Astrocyte (in vitro differentiated cells and primary cell): ENCODE measurements around the gene RTN1. TPM values are rescaled to one million over a fixed set of nuclear protein-coding genes. Genes with fewer than 3 reads are reported as not detected.

Experiments used
- DNase-seq: peaks from one replicate; pipeline ENCODE4 v3.0.0-alpha.2; 2010; ENCODE audit warnings: low read depth
- FAIRE-seq: peaks from 2 replicates; lab custom pipeline; 2011; peaks lifted over from hg19 to GRCh38; lab: Jason Lieb, UNC
- H2AFZ ChIP-seq: 2 replicates; pipeline ENCODE4 v1.6.0; 2012; ENCODE audit warnings: low read depth, low read length, inconsistent platforms
- H3K27ac ChIP-seq: 2 replicates; pipeline ENCODE4 v1.5.1; 2011; ENCODE audit warnings: low read depth, low read length, inconsistent platforms
- H3K27me3 ChIP-seq: 2 replicates; pipeline ENCODE4 v1.6.0; 2011; ENCODE audit warnings: low read length, inconsistent platforms; ENCODE audit not compliant: insufficient read depth
- H3K36me3 ChIP-seq: 2 replicates; pipeline ENCODE4 v1.5.1; 2011; ENCODE audit warnings: low read length, inconsistent platforms; ENCODE audit not compliant: insufficient read depth
- H3K4me1 ChIP-seq: 2 replicates; pipeline ENCODE4 v1.5.1; 2011; ENCODE audit warnings: low read length, inconsistent platforms; ENCODE audit not compliant: insufficient read depth
- H3K4me2 ChIP-seq: 2 replicates; pipeline ENCODE4 v1.6.0; 2012; ENCODE audit warnings: low read length, inconsistent platforms
- H3K4me3 ChIP-seq: 2 replicates; pipeline ENCODE4 v1.5.1; 2011; ENCODE audit warnings: low read depth, mild to moderate bottlenecking, low read length, inconsistent platforms; ENCODE audit not compliant: insufficient read depth
- H3K79me2 ChIP-seq: 2 replicates; pipeline ENCODE4 v1.6.0; 2012; ENCODE audit warnings: mild to moderate bottlenecking, low read length, inconsistent platforms; ENCODE audit not compliant: insufficient read depth
- H3K9ac ChIP-seq: 2 replicates; pipeline ENCODE4 v1.6.0; 2012; ENCODE audit warnings: mild to moderate bottlenecking, low read length, inconsistent platforms
- H3K9me3 ChIP-seq: 2 replicates; pipeline ENCODE4 v1.5.1; 2012; ENCODE audit warnings: low read depth, mild to moderate bottlenecking, low read length, inconsistent platforms; ENCODE audit not compliant: insufficient read depth
- H4K20me1 ChIP-seq: 2 replicates; pipeline ENCODE4 v1.6.0; 2012; ENCODE audit warnings: low read length, inconsistent platforms; ENCODE audit not compliant: insufficient read depth
- H3K27ac Mint-ChIP-seq: one replicate; pipeline ENCODE4 v1.8.0; 2021; ENCODE audit warnings: mild to moderate bottlenecking, mixed read lengths; ENCODE audit not compliant: unreplicated experiment
- H3K27me3 Mint-ChIP-seq: one replicate; pipeline ENCODE4 v1.8.0; 2021; ENCODE audit warnings: low read depth, mixed read lengths; ENCODE audit not compliant: unreplicated experiment
- H3K36me3 Mint-ChIP-seq: one replicate; pipeline ENCODE4 v1.8.0; 2021; ENCODE audit warnings: low read depth, mixed read lengths; ENCODE audit not compliant: unreplicated experiment
- H3K4me1 Mint-ChIP-seq: one replicate; pipeline ENCODE4 v1.8.0; 2021; ENCODE audit warnings: low read depth, mixed read lengths; ENCODE audit not compliant: unreplicated experiment
- H3K4me3 Mint-ChIP-seq: one replicate; pipeline ENCODE4 v1.8.0; 2021; ENCODE audit warnings: mild to moderate bottlenecking, moderate library complexity, mixed read lengths; ENCODE audit not compliant: unreplicated experiment
- H3K9me3 Mint-ChIP-seq: one replicate; pipeline ENCODE4 v1.8.0; 2021; ENCODE audit warnings: mild to moderate bottlenecking, mixed read lengths; ENCODE audit not compliant: unreplicated experiment
- EZH2 ChIP-seq: IDR thresholded peaks from 2 replicates; pipeline ENCODE4 v1.6.1; 2012; ENCODE audit warnings: mild to moderate bottlenecking, low read length, inconsistent platforms; ENCODE audit not compliant: insufficient read depth
- total RNA-seq: library from RNA; stranded (reverse); gene quantifications from 2 replicates; pipeline ENCODE4 v1.2.1, GENCODE V29; 2021
- TF ChIP-seq, protein P1 (sequence below): IDR thresholded peaks from 2 replicates; pipeline ENCODE4 v1.5.1; 2011; ENCODE audit warnings: low read depth, mild to moderate bottlenecking, inconsistent platforms, low read length, moderate library complexity; ENCODE audit not compliant: insufficient read depth

RTN1 gene
- total RNA-seq, 1 donor from 2014 or later, result 1.2 TPM

DNA sequence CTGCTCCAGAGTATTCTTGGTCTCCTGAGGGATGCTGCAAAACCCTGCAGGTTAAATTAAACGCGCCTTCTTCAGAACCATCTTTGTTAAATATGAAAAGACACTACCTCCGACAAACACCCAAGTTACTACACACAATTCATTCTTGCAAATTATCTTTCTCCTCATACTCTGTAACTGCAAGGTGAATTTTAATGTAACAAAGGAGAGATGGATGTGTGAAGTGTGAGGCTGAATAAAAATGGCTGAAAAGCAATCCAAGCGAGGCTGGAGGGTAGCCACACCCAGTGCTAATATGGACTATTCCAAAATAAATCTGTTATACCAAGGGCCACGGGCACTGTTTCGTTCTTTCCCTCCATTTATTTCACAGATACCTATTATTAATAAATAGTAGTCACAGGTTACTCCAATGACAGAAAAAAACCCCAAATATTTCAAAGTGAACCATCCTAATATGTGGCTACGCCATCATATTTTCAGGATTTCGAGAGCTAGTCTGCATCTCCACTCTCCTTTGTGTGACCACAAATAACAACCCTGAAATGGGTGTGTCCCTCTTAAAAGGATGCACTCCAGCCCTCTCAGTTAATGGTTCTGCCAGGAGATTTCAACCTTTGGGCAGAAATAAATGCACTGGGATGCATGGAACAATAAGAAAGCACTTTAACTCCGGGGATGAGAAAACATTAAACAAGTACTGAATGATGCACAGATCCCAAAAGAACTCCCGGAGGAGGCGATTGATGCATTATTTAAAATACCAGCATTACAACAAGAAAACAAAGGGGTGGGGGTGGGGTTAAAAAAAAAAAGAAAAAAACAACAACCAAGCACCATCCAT, 240.9 kb downstream of the RTN1 start:
- H3K36me3 Mint-ChIP-seq, result no peaks in the 10 kb centered on the region
- peak overlapping the region; percentile 15 for H3K9ac ChIP-seq

DNA sequence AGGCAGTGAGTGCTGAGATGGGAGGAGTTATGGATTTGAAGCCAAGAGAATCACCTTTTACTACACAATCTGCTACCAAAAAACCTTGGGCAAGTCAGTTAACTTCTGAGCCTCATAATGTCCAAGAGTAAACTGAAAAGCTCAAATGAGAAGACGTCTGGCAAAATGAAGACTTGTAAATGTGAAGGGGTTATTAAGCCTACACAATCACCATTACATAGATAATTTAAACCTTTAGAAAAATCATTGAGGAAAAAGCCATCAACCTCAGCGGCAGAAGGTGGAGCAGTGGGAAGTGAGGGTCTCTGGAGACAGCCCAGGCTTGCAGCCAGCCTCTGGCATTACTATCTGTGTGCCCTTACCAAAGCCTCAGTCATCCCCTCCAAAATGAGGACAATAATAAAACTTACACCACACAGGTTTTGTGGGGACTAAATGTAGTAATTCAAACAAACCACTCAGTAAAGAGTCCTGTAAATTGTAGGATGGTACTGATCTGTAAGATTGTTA, 243.5 kb downstream of the RTN1 start:
- peaks cover 26% of the 10 kb centered on the region for H3K27me3 Mint-ChIP-seq

More for the DNA sequence above, 240.9 kb downstream of the RTN1 start:
- TF ChIP-seq EZH2, result no peak
- TF ChIP-seq, protein P1, sequence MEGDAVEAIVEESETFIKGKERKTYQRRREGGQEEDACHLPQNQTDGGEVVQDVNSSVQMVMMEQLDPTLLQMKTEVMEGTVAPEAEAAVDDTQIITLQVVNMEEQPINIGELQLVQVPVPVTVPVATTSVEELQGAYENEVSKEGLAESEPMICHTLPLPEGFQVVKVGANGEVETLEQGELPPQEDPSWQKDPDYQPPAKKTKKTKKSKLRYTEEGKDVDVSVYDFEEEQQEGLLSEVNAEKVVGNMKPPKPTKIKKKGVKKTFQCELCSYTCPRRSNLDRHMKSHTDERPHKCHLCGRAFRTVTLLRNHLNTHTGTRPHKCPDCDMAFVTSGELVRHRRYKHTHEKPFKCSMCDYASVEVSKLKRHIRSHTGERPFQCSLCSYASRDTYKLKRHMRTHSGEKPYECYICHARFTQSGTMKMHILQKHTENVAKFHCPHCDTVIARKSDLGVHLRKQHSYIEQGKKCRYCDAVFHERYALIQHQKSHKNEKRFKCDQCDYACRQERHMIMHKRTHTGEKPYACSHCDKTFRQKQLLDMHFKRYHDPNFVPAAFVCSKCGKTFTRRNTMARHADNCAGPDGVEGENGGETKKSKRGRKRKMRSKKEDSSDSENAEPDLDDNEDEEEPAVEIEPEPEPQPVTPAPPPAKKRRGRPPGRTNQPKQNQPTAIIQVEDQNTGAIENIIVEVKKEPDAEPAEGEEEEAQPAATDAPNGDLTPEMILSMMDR, result no peak
- Histone ChIP-seq H2AFZ (peak overlapping the region; percentile 78), H3K4me2 (peak overlapping the region; percentile 93), H3K27me3 (peaks cover 3% of the 10 kb centered on the region), H3K4me1 (no peaks in the 10 kb centered on the region), H3K79me2 (no peaks in the 10 kb centered on the region), H3K27ac (no peak overlapping the region), H3K4me3 (peak overlapping the region; percentile 58), H3K36me3 (no peaks in the 10 kb centered on the region), H3K9me3 (no peaks in the 10 kb centered on the region), H4K20me1 (no peaks in the 10 kb centered on the region)
- Mint-ChIP-seq H3K27me3 (peaks cover 26% of the 10 kb centered on the region), H3K27ac (no peak overlapping the region), H3K4me1 (no peaks in the 10 kb centered on the region), H3K9me3 (no peaks in the 10 kb centered on the region), H3K4me3 (peak overlapping the region; percentile 80)
- DNase-seq (no peak), FAIRE-seq (no peak)

More for the DNA sequence above, 243.5 kb downstream of the RTN1 start:
- FAIRE-seq (no peak), DNase-seq (no peak)
- H3K9me3 ChIP-seq, result no peaks in the 10 kb centered on the region
- Mint-ChIP-seq H3K4me3 (no peak overlapping the region), H3K9me3 (no peaks in the 10 kb centered on the region), H3K27ac (no peak overlapping the region), H3K4me1 (no peaks in the 10 kb centered on the region), H3K36me3 (no peaks in the 10 kb centered on the region)
- peaks cover 3% of the 10 kb centered on the region for H3K27me3 ChIP-seq
- TF ChIP-seq EZH2, result no peak
- TF ChIP-seq, protein P1, result no peak
- no peak overlapping the region for H3K4me2 ChIP-seq
- no peaks in the 10 kb centered on the region for H3K36me3 ChIP-seq
- H3K4me1 ChIP-seq, result no peaks in the 10 kb centered on the region
- no peaks in the 10 kb centered on the region for H3K79me2 ChIP-seq
- H3K4me3 ChIP-seq, result no peak overlapping the region
- H2AFZ ChIP-seq, result no peak overlapping the region
- H4K20me1 ChIP-seq, result no peaks in the 10 kb centered on the region
- no peak overlapping the region for H3K9ac ChIP-seq
- no peak overlapping the region for H3K27ac ChIP-seq
